Esophagus (tissue), 2 donors: ENCODE data around the gene IDS. TPM values are rescaled to one million over a fixed set of nuclear protein-coding genes. Genes with fewer than 3 reads are reported as not detected.
"Not testable (repeated sequence)": the region's sequence is repeated elsewhere in the genome, so short reads cannot be mapped to it uniquely, and the experiment has no call there.

Experiments used
- H3K27ac ChIP-seq, 2 donors: one replicate each; pipeline ENCODE4 v1.5.1; 2013; ENCODE audit warnings: low read depth in 2 of 2, mild to moderate bottlenecking in 2 of 2, inconsistent platforms in 1 of 2, low read length in 1 of 2, moderate library complexity in 1 of 2
- H3K27me3 ChIP-seq, 2 donors: one replicate each; pipeline ENCODE4 v1.6.1; 2013; ENCODE audit warnings: low read length in 2 of 2, control low read depth in 1 of 2, mild to moderate bottlenecking in 1 of 2; ENCODE audit not compliant: insufficient read depth in 2 of 2, control insufficient read depth in 1 of 2
- H3K36me3 ChIP-seq, 2 donors: one replicate each; pipeline ENCODE4 v1.6.1; 2013; ENCODE audit warnings: low read length in 1 of 2; ENCODE audit not compliant: control insufficient read depth in 2 of 2, insufficient read depth in 2 of 2
- H3K4me1 ChIP-seq, 2 donors: one replicate each; pipeline ENCODE4 v1.6.1; 2013; ENCODE audit warnings: low read length in 1 of 2; ENCODE audit not compliant: control insufficient read depth in 2 of 2, insufficient read depth in 2 of 2
- H3K4me3 ChIP-seq, 2 donors: one replicate each; pipeline ENCODE4 v1.5.1; 2013; ENCODE audit warnings: low read length in 2 of 2, mild to moderate bottlenecking in 2 of 2, low read depth in 1 of 2, moderate library complexity in 1 of 2
- H3K9me3 ChIP-seq, 2 donors: one replicate each; pipeline ENCODE4 v1.6.1; 2013; ENCODE audit warnings: mild to moderate bottlenecking in 2 of 2, low read depth in 1 of 2, low read length in 1 of 2, moderate library complexity in 1 of 2; ENCODE audit not compliant: control insufficient read depth in 2 of 2, insufficient read depth in 1 of 2
- WGBS, 2 donors: extraction: QIAGEN DNeasy Blood & Tissue Kit; methylation state at CpG; one replicate each; pipeline ENCODE4 v1.1.7; 2013; 5-methylcytosine and 5-hydroxymethylcytosine counted together
- polyA plus RNA-seq, 2 donors: library from polyadenylated mRNA; stranded (reverse); fragments of 200-250 nt; gene quantifications; one replicate each; pipeline ENCODE4 v1.2.3, GENCODE V29; 2013
- donor health status: healthy with polysubstance abuse.
- donor health status: Bipolar disorder and iron deficiency.

The IDS gene, protein sequence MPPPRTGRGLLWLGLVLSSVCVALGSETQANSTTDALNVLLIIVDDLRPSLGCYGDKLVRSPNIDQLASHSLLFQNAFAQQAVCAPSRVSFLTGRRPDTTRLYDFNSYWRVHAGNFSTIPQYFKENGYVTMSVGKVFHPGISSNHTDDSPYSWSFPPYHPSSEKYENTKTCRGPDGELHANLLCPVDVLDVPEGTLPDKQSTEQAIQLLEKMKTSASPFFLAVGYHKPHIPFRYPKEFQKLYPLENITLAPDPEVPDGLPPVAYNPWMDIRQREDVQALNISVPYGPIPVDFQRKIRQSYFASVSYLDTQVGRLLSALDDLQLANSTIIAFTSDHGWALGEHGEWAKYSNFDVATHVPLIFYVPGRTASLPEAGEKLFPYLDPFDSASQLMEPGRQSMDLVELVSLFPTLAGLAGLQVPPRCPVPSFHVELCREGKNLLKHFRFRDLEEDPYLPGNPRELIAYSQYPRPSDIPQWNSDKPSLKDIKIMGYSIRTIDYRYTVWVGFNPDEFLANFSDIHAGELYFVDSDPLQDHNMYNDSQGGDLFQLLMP
- 10 to 100 TPM; 20.9 to 21.4 TPM for polyA plus RNA-seq

DNA sequence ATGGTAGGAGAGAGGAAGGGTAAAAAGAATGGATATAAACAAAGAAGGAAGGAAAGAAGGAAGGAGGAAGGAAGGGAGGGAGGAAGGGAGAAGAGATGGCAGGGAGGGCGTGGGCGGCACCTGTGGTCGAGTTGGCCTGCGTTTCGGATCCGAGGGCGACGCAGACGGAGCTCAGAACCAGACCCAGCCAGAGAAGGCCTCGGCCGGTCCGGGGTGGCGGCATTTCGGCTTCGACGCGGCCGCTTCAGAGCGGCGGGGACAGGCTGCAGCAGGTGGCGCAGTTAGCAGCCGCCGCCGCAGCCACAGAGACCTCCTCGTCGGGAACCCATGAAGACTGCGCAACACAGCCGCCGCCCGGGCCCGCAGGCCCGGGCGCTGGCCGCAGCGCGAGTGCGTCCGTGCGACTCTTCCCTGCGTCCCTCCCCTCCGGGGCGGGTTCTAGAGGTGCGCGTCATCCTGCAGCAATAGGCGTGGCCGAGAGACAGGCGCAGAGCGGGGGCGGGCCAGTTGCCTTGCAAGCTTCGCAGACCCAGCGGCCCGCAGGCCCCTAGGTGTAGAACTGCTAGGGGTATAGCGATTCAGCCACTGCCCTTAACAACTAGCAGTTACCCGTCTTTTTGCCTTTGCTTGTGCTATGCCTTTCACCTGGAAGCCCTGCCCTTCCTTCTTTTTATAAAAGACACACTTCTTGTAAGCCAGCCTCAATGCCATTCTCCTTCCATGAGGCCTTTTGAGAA, at the start of gene IDS:
Gene IDS, minus strand, starts transcription at position 392 of the 737 bp plus-strand sequence. Its CDS starts 169 bp downstream, at position 223.
- H3K4me1 ChIP-seq = peaks cover 0 to 8% of the 10 kb centered on the region in 2 donors
- peak within 1 kb of the TSS; percentile 53 to 75 for H3K4me3 ChIP-seq
- peaks cover 0 to 9% of the 10 kb centered on the region in 2 donors for H3K36me3 ChIP-seq
- no peaks in the 10 kb centered on the region for H3K9me3 ChIP-seq
- no peaks in the 10 kb centered on the region for H3K27me3 ChIP-seq
- peak within 1 kb of the TSS; percentile 93 to 94 for H3K27ac ChIP-seq
- WGBS, 2 donors = 0 to 33% methylated on average over 44 to 54 of the region's 54 CpGs

- not testable (repeated sequence) for H3K27ac ChIP-seq, H3K4me3 ChIP-seq, H3K27me3 ChIP-seq, H3K9me3 ChIP-seq, H3K4me1 ChIP-seq, H3K36me3 ChIP-seq
- 81% methylated on average over 2 of the region's 6 CpGs; no CpG with 5 or more reads in 1 of the 2 donors for WGBS, 2 donors
Observed at GRCh38 chrX:149551939-149552248, 46.8 kb upstream of the IDS start.

GRCh38 chrX:149551245-149551938, 46.3 kb upstream of the IDS start:
- not testable (repeated sequence) for H3K27ac ChIP-seq, H3K4me1 ChIP-seq, H3K4me3 ChIP-seq, H3K36me3 ChIP-seq, H3K27me3 ChIP-seq, H3K9me3 ChIP-seq
- no CpG with 5 or more reads among the region's 4 CpGs for WGBS, 2 donors

- not testable (repeated sequence) for H3K4me1 ChIP-seq, H3K27ac ChIP-seq, H3K9me3 ChIP-seq, H3K4me3 ChIP-seq, H3K27me3 ChIP-seq, H3K36me3 ChIP-seq
- 88% methylated on average over 1 of the region's 1 CpG; no CpG with 5 or more reads in 1 of the 2 donors for WGBS, 2 donors
Observed at GRCh38 chrX:149550454-149550853, 45.3 kb upstream of the IDS start.

GRCh38 chrX:149549701-149550100, 44.6 kb upstream of the IDS start, which contains the start of gene HSFX3:
HSFX3 (minus strand) TSS chrX:149549924; CDS start chrX:149549852, 72 bp downstream.
- not testable (repeated sequence) for H3K36me3 ChIP-seq, H3K27me3 ChIP-seq, H3K4me3 ChIP-seq, H3K9me3 ChIP-seq, H3K4me1 ChIP-seq, H3K27ac ChIP-seq
- 75 to 83% methylated on average over 1 of the region's 6 CpGs for WGBS, 2 donors

GRCh38 chrX:149547782-149548181, 42.7 kb upstream of the IDS start:
- H3K4me1 ChIP-seq, H3K27me3 ChIP-seq, H3K36me3 ChIP-seq, H3K9me3 ChIP-seq, H3K4me3 ChIP-seq, H3K27ac ChIP-seq: not testable (repeated sequence)
- 71% methylated on average over 1 of the region's 3 CpGs; no CpG with 5 or more reads in 1 of the 2 donors for WGBS, 2 donors

GRCh38 chrX:149546962-149547361, 41.9 kb upstream of the IDS start:
- not testable (repeated sequence) for H3K4me1 ChIP-seq, H3K4me3 ChIP-seq, H3K27ac ChIP-seq, H3K36me3 ChIP-seq, H3K27me3 ChIP-seq, H3K9me3 ChIP-seq
- 65 to 79% methylated on average over 1 of the region's 1 CpG for WGBS, 2 donors

GRCh38 chrX:149545545-149546543, 40.7 kb upstream of the IDS start:
- not testable (repeated sequence) for H3K4me1 ChIP-seq, H3K27ac ChIP-seq, H3K9me3 ChIP-seq, H3K27me3 ChIP-seq, H3K4me3 ChIP-seq, H3K36me3 ChIP-seq
- WGBS, 2 donors = 79 to 85% methylated on average over 11 to 22 of the region's 29 CpGs
